C4-2B (cell line): ENCODE results near the gene NDUFB10.

ENCODE experiments used
- H3K27ac ChIP-seq: fragments of 450-650 bp; 2 replicates; pipeline ENCODE4 v1.5.1; 2017
- CTCF ChIP-seq: fragments of 450-650 bp; conservative IDR thresholded peaks from 2 replicates; pipeline ENCODE4 v1.5.1; 2017; ENCODE audit warnings: mild to moderate bottlenecking
- ZFX ChIP-seq: fragments of 450-650 bp; IDR thresholded peaks from 2 replicates; pipeline ENCODE4 v1.6.1; 2017

NDUFB10 gene

GRCh38 chr16:1914988-1915387 lies 44.4 kb upstream of the NDUFB10 start:
- H3K27ac ChIP-seq, result no peak overlapping the region
- TF ChIP-seq ZFX, result no peak
- no peak for TF ChIP-seq CTCF

GRCh38 chr16:1915732-1916639 lies 43.4 kb upstream of the NDUFB10 start:
- TF ChIP-seq ZFX (no peak), CTCF (no peak)
- no peak overlapping the region for H3K27ac ChIP-seq

GRCh38 chr16:1916640-1916990 lies 42.7 kb upstream of the NDUFB10 start:
- no peak for TF ChIP-seq CTCF
- TF ChIP-seq ZFX, result no peak
- H3K27ac ChIP-seq, result no peak overlapping the region

GRCh38 chr16:1917056-1917664 lies 42.2 kb upstream of the NDUFB10 start:
- H3K27ac ChIP-seq, result no peak overlapping the region
- TF ChIP-seq ZFX (no peak), CTCF (no peak)

GRCh38 chr16:1917665-1918350 lies 41.5 kb upstream of the NDUFB10 start:
- no peak overlapping the region for H3K27ac ChIP-seq
- no peak for TF ChIP-seq CTCF
- TF ChIP-seq ZFX, result no peak

GRCh38 chr16:1918351-1919326 lies 40.7 kb upstream of the NDUFB10 start, which contains the start of gene HS3ST6:
Gene HS3ST6 (minus strand): TSS chr16:1918415. CDS start chr16:1918323, 92 bp downstream.
- no peak within 1 kb of the TSS for H3K27ac ChIP-seq
- TF ChIP-seq ZFX, result no peak
- TF ChIP-seq CTCF, result no peak
